ENCODE results near the gene KCNN3.
A peak's percentile ranks its signal among the peaks of the same experiment; 100 is the strongest.

KCNN3 gene

GRCh38 chr1:154906621-154907081 lies 36.6 kb upstream of the KCNN3 start:
- peak; percentile 70 for TF ChIP-seq CTCF (IDR thresholded peaks at IDR 0.05; ENCODE audit: insufficient read depth, low read depth, low read length, missing control alignments)
- no peak overlapping the region for H3K4me3 ChIP-seq (ENCODE audit: low read length)
- peak; percentile 62 for DNase-seq (ENCODE audit: low read depth)

GRCh38 chr1:154902938-154903566 lies 33.0 kb upstream of the KCNN3 start:
- H3K4me3 ChIP-seq (ENCODE audit: low read length): no peak overlapping the region
- no peak for TF ChIP-seq CTCF (IDR thresholded peaks at IDR 0.05; ENCODE audit: insufficient read depth, low read depth, low read length, missing control alignments)
- DNase-seq (ENCODE audit: low read depth): no peak

- H3K4me3 ChIP-seq (ENCODE audit: low read length): no peak overlapping the region
- no peak for TF ChIP-seq CTCF (IDR thresholded peaks at IDR 0.05; ENCODE audit: insufficient read depth, low read depth, low read length, missing control alignments)
- DNase-seq (ENCODE audit: low read depth): no peak
Observed at GRCh38 chr1:154901591-154901990, 31.5 kb upstream of the KCNN3 start.

- H3K4me3 ChIP-seq (ENCODE audit: low read length): no peak overlapping the region
- DNase-seq (ENCODE audit: low read depth): no peak
- no peak for TF ChIP-seq CTCF (IDR thresholded peaks at IDR 0.05; ENCODE audit: insufficient read depth, low read depth, low read length, missing control alignments)
Observed at GRCh38 chr1:154899041-154899440, 29.0 kb upstream of the KCNN3 start.

GRCh38 chr1:154896771-154897286 lies 26.7 kb upstream of the KCNN3 start:
- no peak overlapping the region for H3K4me3 ChIP-seq (ENCODE audit: low read length)
- DNase-seq (ENCODE audit: low read depth): no peak
- TF ChIP-seq CTCF (IDR thresholded peaks at IDR 0.05; ENCODE audit: insufficient read depth, low read depth, low read length, missing control alignments): no peak

- no peak overlapping the region for H3K4me3 ChIP-seq (ENCODE audit: low read length)
- no peak for DNase-seq (ENCODE audit: low read depth)
- no peak for TF ChIP-seq CTCF (IDR thresholded peaks at IDR 0.05; ENCODE audit: insufficient read depth, low read depth, low read length, missing control alignments)
Observed at GRCh38 chr1:154895798-154896197, 25.7 kb upstream of the KCNN3 start.

- H3K4me3 ChIP-seq (ENCODE audit: low read length): no peak overlapping the region
- DNase-seq (ENCODE audit: low read depth): no peak
- no peak for TF ChIP-seq CTCF (IDR thresholded peaks at IDR 0.05; ENCODE audit: insufficient read depth, low read depth, low read length, missing control alignments)
Observed at GRCh38 chr1:154891452-154891851, 21.4 kb upstream of the KCNN3 start.
